ENCODE results near the gene MEPCE.

DNA sequence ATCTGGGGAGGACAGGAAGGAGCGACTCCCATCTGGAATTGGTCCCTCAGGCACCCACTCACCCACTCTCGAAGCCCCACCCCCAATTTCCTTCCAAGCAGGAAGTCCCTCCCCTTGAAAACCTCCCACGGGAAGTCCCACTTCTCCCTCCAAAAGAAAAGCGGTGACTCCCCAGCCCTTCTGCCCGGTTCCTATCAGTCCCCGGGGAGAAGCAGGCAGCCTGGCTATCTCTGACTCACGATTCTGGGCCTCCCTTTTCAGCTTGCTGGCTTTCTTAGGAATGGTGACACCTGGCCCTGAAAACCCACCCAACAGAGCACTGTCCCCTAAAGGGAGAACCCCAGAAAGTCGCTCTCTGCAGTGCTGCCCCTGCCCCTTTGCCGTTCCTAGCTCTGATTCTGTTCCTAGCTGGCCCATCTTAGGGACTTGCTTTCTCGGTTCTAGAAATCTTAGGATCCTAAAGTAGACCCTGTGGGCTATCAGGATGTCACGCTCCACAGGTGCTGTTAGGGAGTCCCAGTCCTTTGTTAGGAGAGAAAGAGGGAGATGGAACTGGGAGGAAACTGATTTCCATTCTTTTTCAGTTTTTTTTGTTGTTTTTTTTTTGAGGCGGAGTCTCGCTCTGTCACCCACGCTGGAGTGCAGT, 43.3 kb downstream of the MEPCE start:
- TF ChIP-seq, protein P1, sequence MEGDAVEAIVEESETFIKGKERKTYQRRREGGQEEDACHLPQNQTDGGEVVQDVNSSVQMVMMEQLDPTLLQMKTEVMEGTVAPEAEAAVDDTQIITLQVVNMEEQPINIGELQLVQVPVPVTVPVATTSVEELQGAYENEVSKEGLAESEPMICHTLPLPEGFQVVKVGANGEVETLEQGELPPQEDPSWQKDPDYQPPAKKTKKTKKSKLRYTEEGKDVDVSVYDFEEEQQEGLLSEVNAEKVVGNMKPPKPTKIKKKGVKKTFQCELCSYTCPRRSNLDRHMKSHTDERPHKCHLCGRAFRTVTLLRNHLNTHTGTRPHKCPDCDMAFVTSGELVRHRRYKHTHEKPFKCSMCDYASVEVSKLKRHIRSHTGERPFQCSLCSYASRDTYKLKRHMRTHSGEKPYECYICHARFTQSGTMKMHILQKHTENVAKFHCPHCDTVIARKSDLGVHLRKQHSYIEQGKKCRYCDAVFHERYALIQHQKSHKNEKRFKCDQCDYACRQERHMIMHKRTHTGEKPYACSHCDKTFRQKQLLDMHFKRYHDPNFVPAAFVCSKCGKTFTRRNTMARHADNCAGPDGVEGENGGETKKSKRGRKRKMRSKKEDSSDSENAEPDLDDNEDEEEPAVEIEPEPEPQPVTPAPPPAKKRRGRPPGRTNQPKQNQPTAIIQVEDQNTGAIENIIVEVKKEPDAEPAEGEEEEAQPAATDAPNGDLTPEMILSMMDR (conservative IDR thresholded peaks at IDR 0.05) = no peak
- TF ChIP-seq EZH2 (IDR thresholded peaks at IDR 0.05; ENCODE audit: low read depth) = no peak
